Kidney (tissue), 14 donors: ENCODE results near the gene ATP6V0E1. TPM values are rescaled to one million over a fixed set of nuclear protein-coding genes. Genes with fewer than 3 reads are reported as not detected.

Source experiments
- DNase-seq, 5 donors: peaks; one replicate each; pipeline ENCODE4 v3.0.0-alpha.2; 2013 to 2020
- FAIRE-seq: peaks from 2 replicates; lab custom pipeline; 2012; peaks lifted over from hg19 to GRCh38; lab: Jason Lieb, UNC
- H3K27ac ChIP-seq, 2 donors: one replicate each; pipeline ENCODE4 v1.7.0; 2013; ENCODE audit warnings: low read depth in 2 of 2, low read length in 2 of 2, inconsistent platforms in 1 of 2
- H3K27me3 ChIP-seq: one replicate; pipeline ENCODE4 v1.7.1; 2013; ENCODE audit warnings: low read length, inconsistent platforms; ENCODE audit not compliant: control insufficient read depth, insufficient read depth
- H3K36me3 ChIP-seq, 3 donors: one replicate each; pipeline versions ENCODE4 v1.7.0 to v1.7.1; 2013; ENCODE audit warnings: low read length in 3 of 3, control low read depth in 1 of 3, inconsistent platforms in 1 of 3; ENCODE audit not compliant: insufficient read depth in 3 of 3, control insufficient read depth in 2 of 3
- H3K4me1 ChIP-seq, 3 donors: one replicate each; pipeline versions ENCODE4 v1.7.0 to v1.7.1; 2013; ENCODE audit warnings: low read length in 3 of 3, inconsistent platforms in 1 of 3, low read depth in 1 of 3; ENCODE audit not compliant: control insufficient read depth in 2 of 3, insufficient read depth in 2 of 3
- H3K4me3 ChIP-seq, 3 donors: one replicate each; pipeline versions ENCODE4 v1.7.0 to v1.8.1; 2013; ENCODE audit warnings: low read length in 3 of 3, control low read depth in 1 of 3, inconsistent platforms in 1 of 3
- H3K9ac ChIP-seq, 3 donors: one replicate each; pipeline versions ENCODE4 v1.7.0 to v1.7.1; 2013; ENCODE audit warnings: low read length in 3 of 3, control low read depth in 1 of 3, inconsistent platforms in 1 of 3
- H3K9me3 ChIP-seq, 3 donors: one replicate each; pipeline versions ENCODE4 v1.7.0 to v1.7.1; 2013; ENCODE audit warnings: low read length in 3 of 3, control low read depth in 1 of 3, inconsistent platforms in 1 of 3; ENCODE audit not compliant: control insufficient read depth in 2 of 3, insufficient read depth in 1 of 3
- intact Hi-C: fragments of 100-400 bp; cut with DNase I; formaldehyde crosslinking; loops from one replicate; pipeline ENCODE4 v1.11.1; 2022
- polyA plus RNA-seq: library from polyadenylated mRNA; stranded (reverse); fragments of 350-450 nt; fragmentation: Illumina TruSeq; extraction: RNeasy Lipid Tissue Mini Kit (QIAGEN cat#74804); gene quantifications from one replicate; pipeline ENCODE4 v1.2.3, GENCODE V29; 2014; ENCODE audit warnings: low read depth, low replicate concordance; ENCODE audit not compliant: insufficient read depth
- total RNA-seq: library from RNA; stranded (reverse); fragmentation: NEBNext Ultra II Directional; extraction: Animal tissue kit (Norgen Biotek cat#: 25700); gene quantifications from one replicate; pipeline ENCODE4 v1.2.1, GENCODE V29; 2021
- TF ChIP-seq, protein P1 (sequence below): IDR thresholded peaks from 3 replicates; pipeline ENCODE4 v1.5.1; 2012; ENCODE audit warnings: mild to moderate bottlenecking, moderate library complexity, borderline replicate concordance; ENCODE audit not compliant: insufficient read depth; ENCODE audit errors: extremely low read depth
- donor health status: control.
- donor health status: control.
- donor health status: control.
- donor health status: control.
- donor health status: control.
- donor health status: DM: yes; HTN: yes; CAD: no.
- donor health status: Normal renal cell carcinoma (clear cell type).

ATP6V0E1 gene
- total and polyA plus RNA-seq, 2 donors from 2014 or later: 352 to 804 TPM

DNA sequence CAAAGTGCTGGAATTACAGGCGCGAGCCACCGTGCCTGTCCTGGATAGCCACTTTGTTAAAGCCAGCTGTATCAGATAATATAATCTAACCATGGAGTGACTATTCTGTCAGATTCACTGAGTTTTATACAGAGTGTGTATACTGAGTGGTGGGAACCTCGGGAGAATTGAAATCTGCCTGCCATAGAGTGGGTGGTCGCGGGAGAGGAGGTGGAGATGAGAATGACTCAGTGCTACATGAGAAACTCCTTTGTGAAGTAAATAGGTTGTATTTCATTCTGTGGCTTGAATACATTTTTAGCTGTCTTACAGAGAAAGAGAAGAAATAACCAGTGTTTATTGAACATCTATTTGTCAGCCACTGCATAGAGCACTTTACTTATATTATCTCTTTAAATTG, 26.4 kb downstream of the ATP6V0E1 start:
- Histone ChIP-seq H3K4me3 (no peak overlapping the region), H3K4me1 (peaks cover 0 to 15% (median 8%) of the 10 kb centered on the region in 3 donors), H3K27me3 (no peaks in the 10 kb centered on the region), H3K9ac (no peak overlapping the region), H3K27ac (peak overlapping the region in 1 of 2 donors; percentile 67), H3K9me3 (no peaks in the 10 kb centered on the region), H3K36me3 (no peaks in the 10 kb centered on the region)
- no peak for FAIRE-seq
- TF ChIP-seq, protein P1, sequence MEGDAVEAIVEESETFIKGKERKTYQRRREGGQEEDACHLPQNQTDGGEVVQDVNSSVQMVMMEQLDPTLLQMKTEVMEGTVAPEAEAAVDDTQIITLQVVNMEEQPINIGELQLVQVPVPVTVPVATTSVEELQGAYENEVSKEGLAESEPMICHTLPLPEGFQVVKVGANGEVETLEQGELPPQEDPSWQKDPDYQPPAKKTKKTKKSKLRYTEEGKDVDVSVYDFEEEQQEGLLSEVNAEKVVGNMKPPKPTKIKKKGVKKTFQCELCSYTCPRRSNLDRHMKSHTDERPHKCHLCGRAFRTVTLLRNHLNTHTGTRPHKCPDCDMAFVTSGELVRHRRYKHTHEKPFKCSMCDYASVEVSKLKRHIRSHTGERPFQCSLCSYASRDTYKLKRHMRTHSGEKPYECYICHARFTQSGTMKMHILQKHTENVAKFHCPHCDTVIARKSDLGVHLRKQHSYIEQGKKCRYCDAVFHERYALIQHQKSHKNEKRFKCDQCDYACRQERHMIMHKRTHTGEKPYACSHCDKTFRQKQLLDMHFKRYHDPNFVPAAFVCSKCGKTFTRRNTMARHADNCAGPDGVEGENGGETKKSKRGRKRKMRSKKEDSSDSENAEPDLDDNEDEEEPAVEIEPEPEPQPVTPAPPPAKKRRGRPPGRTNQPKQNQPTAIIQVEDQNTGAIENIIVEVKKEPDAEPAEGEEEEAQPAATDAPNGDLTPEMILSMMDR: no peak
- intact Hi-C loops: no loop called here
- no peak for DNase-seq

DNA sequence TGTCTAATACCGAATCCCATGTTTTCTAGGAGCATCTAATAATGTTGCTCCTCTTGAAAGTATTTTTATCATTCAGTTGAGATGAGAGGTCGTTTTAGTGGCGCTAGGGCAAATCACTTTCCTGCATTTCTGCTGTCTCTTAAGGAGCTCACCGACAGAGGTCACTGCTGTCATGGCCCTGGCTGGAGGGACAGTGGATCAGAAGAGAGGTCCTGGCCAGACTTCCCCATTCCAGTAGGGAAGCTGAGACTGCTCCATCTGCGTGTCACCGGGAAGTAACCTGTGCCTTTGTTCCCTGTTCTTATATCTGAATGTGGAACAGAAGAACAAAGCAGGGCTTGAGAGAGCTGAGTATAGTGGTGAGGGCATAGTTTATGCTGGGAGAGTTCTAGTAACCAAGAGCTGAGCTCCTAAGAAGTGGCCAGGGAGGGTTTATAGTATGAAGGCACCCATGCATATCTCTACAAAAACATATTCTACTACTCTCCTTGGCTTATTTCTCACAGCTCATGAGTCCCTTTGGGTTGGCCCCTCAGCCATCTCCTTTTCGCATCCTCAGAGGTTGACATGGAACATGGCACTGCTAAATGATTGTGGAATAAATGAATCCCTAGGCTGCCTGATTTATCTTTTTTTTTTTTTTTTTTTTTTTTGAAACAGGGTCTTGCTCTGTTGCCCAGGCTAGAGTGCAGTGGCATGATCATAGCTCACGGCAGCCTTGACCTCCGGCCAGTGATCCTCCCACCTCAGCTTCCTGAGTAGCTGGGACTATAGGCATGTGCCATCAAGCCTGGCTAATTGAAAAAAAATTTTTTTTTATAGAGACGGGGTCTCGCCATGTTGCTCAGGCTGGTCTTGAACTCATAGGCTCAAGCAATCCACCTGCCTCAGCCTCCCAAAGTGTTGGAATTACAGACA, 27.2 kb downstream of the ATP6V0E1 start:
- Histone ChIP-seq H3K36me3 (no peaks in the 10 kb centered on the region), H3K4me3 (no peak overlapping the region), H3K27me3 (no peaks in the 10 kb centered on the region), H3K27ac (peak overlapping the region; percentile 38 to 67), H3K9ac (peak overlapping the region in 1 of 3 donors; percentile 53), H3K4me1 (peaks cover 0 to 17% (median 12%) of the 10 kb centered on the region in 3 donors), H3K9me3 (no peaks in the 10 kb centered on the region)
- TF ChIP-seq, protein P1: peak; percentile 49
- intact Hi-C loops: no loop called here
- FAIRE-seq (no peak), DNase-seq (peak in 3 of 5 donors; percentile 11 to 77 (median 40))

DNA sequence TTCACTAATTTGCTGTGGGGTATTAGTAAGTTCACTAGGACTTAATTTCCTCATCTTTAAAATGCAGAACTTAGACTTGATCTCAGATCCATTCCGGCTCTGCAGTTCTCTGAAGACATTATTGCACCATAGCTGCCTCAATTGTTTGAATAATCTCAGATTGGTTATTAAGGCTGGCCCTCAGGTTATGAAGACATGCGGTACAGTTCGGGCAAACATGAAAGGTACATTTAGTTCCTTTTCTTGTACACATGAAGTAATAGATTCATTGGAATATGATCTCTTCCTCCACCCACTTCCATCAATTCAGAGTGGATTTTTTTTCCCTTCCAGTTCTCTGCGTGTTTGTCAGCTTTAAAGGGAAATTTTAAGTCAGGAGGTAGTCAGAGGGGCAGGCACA, 28.0 kb downstream of the ATP6V0E1 start:
- Histone ChIP-seq H3K9ac (no peak overlapping the region), H3K4me3 (no peak overlapping the region), H3K9me3 (no peaks in the 10 kb centered on the region), H3K36me3 (no peaks in the 10 kb centered on the region), H3K27me3 (no peaks in the 10 kb centered on the region), H3K4me1 (peaks cover 0 to 21% (median 15%) of the 10 kb centered on the region in 3 donors), H3K27ac (peak overlapping the region in 1 of 2 donors; percentile 13)
- intact Hi-C loops: no loop called here
- FAIRE-seq (no peak), DNase-seq (no peak)
- TF ChIP-seq, protein P1: no peak
